Endothelial cell of umbilical vein (primary cell): ENCODE results near the gene SSPN. TPM values are rescaled to one million over a fixed set of nuclear protein-coding genes. Genes with fewer than 3 reads are reported as not detected.

Experiments used
- BruUV-seq: library from RNA; stranded (reverse); fragments of 400-500 nt; replicated peaks from 2 replicates; lab custom pipeline; 2021; lab: Mats Ljungman, UMichigan
- CTCF ChIA-PET: fragments of 300-600, 350-600 bp; sonication (Branson Sonifier 250); formaldehyde crosslinking; loops from one replicate; lab custom pipeline; 2021; ENCODE audit warnings: antibody characterized with exemption, inconsistent platforms; lab: Charles Lee
- POLR2A ChIA-PET: fragments of 300-600, 350-600 bp; sonication (Branson Sonifier 250); formaldehyde crosslinking; loops from one replicate; lab custom pipeline; 2021; ENCODE audit warnings: antibody characterized with exemption, inconsistent platforms; lab: Charles Lee
- DNase-seq: peaks from one replicate; pipeline ENCODE4 v3.0.0-alpha.2; 2011; ENCODE audit warnings: low read depth, low spot score
- FAIRE-seq: peaks from 2 replicates; lab custom pipeline; 2011; peaks lifted over from hg19 to GRCh38; lab: Jason Lieb, UNC
- H2AFZ ChIP-seq: 2 replicates; pipeline ENCODE4 v1.6.0; 2012; ENCODE audit warnings: low read depth, low read length, control low read depth, inconsistent platforms
- H3K27ac ChIP-seq: 2 replicates; pipeline ENCODE4 v1.5.1; 2011; ENCODE audit warnings: low read depth, mild to moderate bottlenecking, control low read depth, low read length, moderate library complexity; ENCODE audit not compliant: insufficient read depth
- H3K27me3 ChIP-seq, 2 experiments: 2 replicates each; pipeline versions ENCODE4 v1.6.0 to v1.6.1; 2011; ENCODE audit warnings: low read length in 2 of 2, mixed read lengths in 1 of 2; ENCODE audit not compliant: control insufficient read depth in 2 of 2, insufficient read depth in 2 of 2
- H3K36me3 ChIP-seq, 2 experiments: 2 replicates in 1 of 2; 3 replicates in 1 of 2; pipeline ENCODE4 v1.5.1; 2011; ENCODE audit warnings: low read length in 2 of 2, mild to moderate bottlenecking in 1 of 2, moderate library complexity in 1 of 2; ENCODE audit not compliant: control insufficient read depth in 2 of 2, insufficient read depth in 2 of 2; ENCODE audit errors: extremely low read depth in 1 of 2
- H3K4me1 ChIP-seq: 3 replicates; pipeline ENCODE4 v1.5.1; 2011; ENCODE audit warnings: mild to moderate bottlenecking, low read length; ENCODE audit not compliant: control insufficient read depth, insufficient read depth; ENCODE audit errors: extremely low read depth
- H3K4me2 ChIP-seq: 2 replicates; pipeline ENCODE4 v1.6.1; 2011; ENCODE audit warnings: low read length, control low read depth, mixed read lengths; ENCODE audit not compliant: insufficient read depth
- H3K4me3 ChIP-seq, 3 experiments: fragments of 200-600 bp in 1 of 3; sonication (generic), shearing (Covaris generic) in 1 of 3; replicated peaks in 1 of 3; 2 replicates each; pipeline ENCODE4 v1.5.1; 2011 to 2016; ENCODE audit warnings: control low read depth in 3 of 3, low read length in 3 of 3, mild to moderate bottlenecking in 2 of 3, inconsistent platforms in 1 of 3, low read depth in 1 of 3, moderate library complexity in 1 of 3; ENCODE audit not compliant: insufficient read depth in 1 of 3
- H3K79me2 ChIP-seq: 2 replicates; pipeline ENCODE4 v1.6.0; 2012; ENCODE audit warnings: low read length, inconsistent platforms; ENCODE audit not compliant: control insufficient read depth, insufficient read depth
- H3K9ac ChIP-seq: replicated peaks from 2 replicates; pipeline ENCODE3; 2011; ENCODE audit warnings: low read length, control low read depth; ENCODE audit not compliant: insufficient read depth; ENCODE audit errors: extremely low read depth
- H3K9me1 ChIP-seq: replicated peaks from 3 replicates; pipeline ENCODE4 v1.6.0; 2011; ENCODE audit warnings: mild to moderate bottlenecking, low read length; ENCODE audit not compliant: control insufficient read depth, insufficient read depth; ENCODE audit errors: extremely low read depth
- H3K9me3 ChIP-seq: replicated peaks from 2 replicates; pipeline ENCODE4 v1.5.1; 2012; ENCODE audit warnings: low read length, inconsistent platforms; ENCODE audit not compliant: control insufficient read depth, insufficient read depth
- H4K20me1 ChIP-seq: replicated peaks from 2 replicates; pipeline ENCODE3; 2011; ENCODE audit warnings: mild to moderate bottlenecking, low read length; ENCODE audit not compliant: control insufficient read depth, insufficient read depth; ENCODE audit errors: extremely low read depth
- EZH2 ChIP-seq: IDR thresholded peaks from 2 replicates; pipeline ENCODE4 v1.6.1; 2012; ENCODE audit warnings: borderline replicate concordance, low read depth, mild to moderate bottlenecking, moderate library complexity, low read length, inconsistent platforms; ENCODE audit not compliant: severe bottlenecking
- FOS ChIP-seq: IDR thresholded peaks from 2 replicates; pipeline ENCODE4 v1.6.1; 2011; ENCODE audit warnings: mild to moderate bottlenecking, low read length, moderate library complexity, borderline replicate concordance; ENCODE audit not compliant: insufficient read depth
- GATA2 ChIP-seq: IDR thresholded peaks from 2 replicates; pipeline ENCODE4 v1.7.0; 2011; ENCODE audit warnings: low read depth, mild to moderate bottlenecking, moderate library complexity, mixed read lengths, low read length; ENCODE audit not compliant: insufficient read length, insufficient read depth
- JUN ChIP-seq: IDR thresholded peaks from 2 replicates; pipeline ENCODE4 v1.6.1; 2011; ENCODE audit warnings: borderline replicate concordance, low read depth; ENCODE audit not compliant: insufficient read length, insufficient read depth
- MYC ChIP-seq: IDR thresholded peaks from one replicate; pipeline ENCODE4 v1.6.1; 2011; ENCODE audit warnings: mild to moderate bottlenecking, low read depth, low read length
- POLR2A ChIP-seq: IDR thresholded peaks from 2 replicates; pipeline ENCODE4 v1.6.1; 2012; ENCODE audit warnings: low read depth, mild to moderate bottlenecking, control low read depth, low read length
- POLR2AphosphoS5 ChIP-seq: IDR thresholded peaks from 2 replicates; pipeline ENCODE4 v1.6.1; 2012; ENCODE audit warnings: low read depth, mild to moderate bottlenecking, control low read depth, low read length, moderate library complexity; ENCODE audit not compliant: insufficient read depth
- dilution Hi-C: fragments of 300-500 bp; cut with MboI; formaldehyde crosslinking; loops from one replicate; pipeline ENCODE4 v1.15.0; 2019; ENCODE audit warnings: low sequenced_read_pairs; ENCODE audit not compliant: extremely low pct_ligation_motif_present
- intact Hi-C: fragments of 100-400 bp; cut with micrococcal nuclease; formaldehyde crosslinking; loops from one replicate; pipeline ENCODE4 v1.10.0; 2022
- polyA plus RNA-seq, 4 experiments: library from polyadenylated mRNA; depleted of rRNA in 3 of 4; stranded (reverse) in 3 of 4; unstranded in 1 of 4; fragments of >200 nt; gene quantifications; 2 replicates each; pipeline versions ENCODE4 v1.2.1 to v1.2.3, GENCODE V29; 2011 to 2012; ENCODE audit warnings: missing spikeins in 1 of 4
- total RNA-seq: library from RNA; stranded (reverse); gene quantifications from 2 replicates; pipeline ENCODE4 v1.2.3, GENCODE V29; 2021
- TF ChIP-seq, protein P1 (sequence below), 2 donors: IDR thresholded peaks; 1 replicate in 1 of 2; 2 replicates in 1 of 2; pipeline ENCODE4 v1.5.1; 2011; ENCODE audit warnings: low read length in 2 of 2, mild to moderate bottlenecking in 2 of 2, moderate library complexity in 2 of 2, control low read depth in 1 of 2, inconsistent platforms in 1 of 2, low read depth in 1 of 2; ENCODE audit not compliant: insufficient read depth in 1 of 2; ENCODE audit errors: extremely low read depth in 1 of 2
- TF ChIP-seq, protein P2 (sequence below): IDR thresholded peaks from 2 replicates; pipeline ENCODE4 v1.6.1; 2011; ENCODE audit not compliant: insufficient read depth, insufficient read length

Gene SSPN
- total and polyA plus RNA-seq, 2 donors (not counting 3 experiments of a cell fraction or from before 2014, with no cell fraction given), result 1.3 to 2.1 TPM

DNA sequence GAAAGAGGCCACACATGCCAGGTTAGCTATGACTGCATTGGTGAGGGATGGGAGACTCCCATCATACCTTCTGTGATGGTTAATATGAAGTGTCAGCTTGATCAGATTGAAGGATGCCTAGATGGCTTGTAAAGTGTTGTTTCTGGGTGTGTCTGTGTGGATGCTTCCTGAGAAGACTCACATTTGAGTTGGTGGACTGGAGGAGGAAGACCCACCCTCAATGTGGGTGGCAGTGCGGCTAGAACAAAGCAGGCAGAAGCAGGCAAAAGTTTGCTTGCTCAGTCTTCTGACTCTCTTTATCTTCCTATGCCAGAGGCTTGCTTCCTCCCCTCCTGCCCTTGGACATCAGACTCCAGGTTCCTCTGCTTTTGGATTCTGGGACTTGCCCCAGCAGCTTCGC, 88.2 kb downstream of the SSPN start:
- intact Hi-C loops, result no loop called here
- Histone ChIP-seq H3K27me3 (no peaks in the 10 kb centered on the region), H3K27ac (no peak overlapping the region), H2AFZ (no peak overlapping the region), H3K4me1 (no peaks in the 10 kb centered on the region), H3K9me1 (no peaks in the 10 kb centered on the region), H3K4me2 (no peak overlapping the region), H3K36me3 (no peaks in the 10 kb centered on the region), H3K9me3 (no peaks in the 10 kb centered on the region), H3K9ac (no peak overlapping the region), H4K20me1 (no peaks in the 10 kb centered on the region), H3K79me2 (no peaks in the 10 kb centered on the region), H3K4me3 (no peak overlapping the region)
- dilution Hi-C loops, result no loop called here
- CTCF ChIA-PET, result no interaction called here
- TF ChIP-seq, protein P1, sequence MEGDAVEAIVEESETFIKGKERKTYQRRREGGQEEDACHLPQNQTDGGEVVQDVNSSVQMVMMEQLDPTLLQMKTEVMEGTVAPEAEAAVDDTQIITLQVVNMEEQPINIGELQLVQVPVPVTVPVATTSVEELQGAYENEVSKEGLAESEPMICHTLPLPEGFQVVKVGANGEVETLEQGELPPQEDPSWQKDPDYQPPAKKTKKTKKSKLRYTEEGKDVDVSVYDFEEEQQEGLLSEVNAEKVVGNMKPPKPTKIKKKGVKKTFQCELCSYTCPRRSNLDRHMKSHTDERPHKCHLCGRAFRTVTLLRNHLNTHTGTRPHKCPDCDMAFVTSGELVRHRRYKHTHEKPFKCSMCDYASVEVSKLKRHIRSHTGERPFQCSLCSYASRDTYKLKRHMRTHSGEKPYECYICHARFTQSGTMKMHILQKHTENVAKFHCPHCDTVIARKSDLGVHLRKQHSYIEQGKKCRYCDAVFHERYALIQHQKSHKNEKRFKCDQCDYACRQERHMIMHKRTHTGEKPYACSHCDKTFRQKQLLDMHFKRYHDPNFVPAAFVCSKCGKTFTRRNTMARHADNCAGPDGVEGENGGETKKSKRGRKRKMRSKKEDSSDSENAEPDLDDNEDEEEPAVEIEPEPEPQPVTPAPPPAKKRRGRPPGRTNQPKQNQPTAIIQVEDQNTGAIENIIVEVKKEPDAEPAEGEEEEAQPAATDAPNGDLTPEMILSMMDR (IDR thresholded peaks at IDR 0.05; ENCODE audit: extremely low read depth in 1 of 2, insufficient read depth in 1 of 2, low read depth in 1 of 2, low read length in 2 of 2), result no peak
- TF ChIP-seq GATA2 (no peak), JUN (no peak), FOS (no peak), EZH2 (no peak), POLR2A (no peak), MYC (no peak), POLR2AphosphoS5 (no peak)
- TF ChIP-seq, protein P2, sequence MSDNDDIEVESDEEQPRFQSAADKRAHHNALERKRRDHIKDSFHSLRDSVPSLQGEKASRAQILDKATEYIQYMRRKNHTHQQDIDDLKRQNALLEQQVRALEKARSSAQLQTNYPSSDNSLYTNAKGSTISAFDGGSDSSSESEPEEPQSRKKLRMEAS, result no peak
- FAIRE-seq (no peak), DNase-seq (no peak)
- no TSS peak for BruUV-seq
- POLR2A ChIA-PET, result no interaction called here
